Jurkat, Clone E6-1 (cell line): ENCODE measurements around the gene CACNA2D3.

Experiments used
- DNase-seq: peaks from one replicate; pipeline ENCODE4 v3.0.0-alpha.2; 2011; ENCODE audit warnings: low read depth, low spot score
- H3K4me3 ChIP-seq: 2 replicates; pipeline ENCODE4 v1.5.1; 2011; ENCODE audit warnings: mild to moderate bottlenecking, low read length, control low read depth, moderate library complexity

The CACNA2D3 gene

GRCh38 chr3:54164192-54164975 lies 42.0 kb downstream of the CACNA2D3 start:
- no peak for DNase-seq
- H3K4me3 ChIP-seq, result no peak overlapping the region

GRCh38 chr3:54165865-54166264 lies 43.5 kb downstream of the CACNA2D3 start:
- no peak overlapping the region for H3K4me3 ChIP-seq
- DNase-seq, result no peak

GRCh38 chr3:54167999-54168398 lies 45.6 kb downstream of the CACNA2D3 start:
- DNase-seq, result no peak
- no peak overlapping the region for H3K4me3 ChIP-seq

- no peak overlapping the region for H3K4me3 ChIP-seq
- no peak for DNase-seq
Measured at GRCh38 chr3:54168451-54168850, 46.1 kb downstream of the CACNA2D3 start.

GRCh38 chr3:54169524-54169923 lies 47.2 kb downstream of the CACNA2D3 start:
- H3K4me3 ChIP-seq, result no peak overlapping the region
- DNase-seq, result no peak

- DNase-seq, result no peak
- H3K4me3 ChIP-seq, result no peak overlapping the region
Measured at GRCh38 chr3:54171509-54171908, 49.2 kb downstream of the CACNA2D3 start.

GRCh38 chr3:54171951-54172350 lies 49.6 kb downstream of the CACNA2D3 start:
- DNase-seq, result no peak
- no peak overlapping the region for H3K4me3 ChIP-seq

GRCh38 chr3:54173371-54173770 lies 51.0 kb downstream of the CACNA2D3 start:
- DNase-seq, result no peak
- no peak overlapping the region for H3K4me3 ChIP-seq

- no peak for DNase-seq
- H3K4me3 ChIP-seq, result no peak overlapping the region
Measured at GRCh38 chr3:54176106-54176505, 53.8 kb downstream of the CACNA2D3 start.

- no peak for DNase-seq
- H3K4me3 ChIP-seq, result no peak overlapping the region
Measured at GRCh38 chr3:54177816-54178215, 55.5 kb downstream of the CACNA2D3 start.

- no peak for DNase-seq
- H3K4me3 ChIP-seq, result no peak overlapping the region
Measured at GRCh38 chr3:54178376-54178775, 56.0 kb downstream of the CACNA2D3 start.

- no peak for DNase-seq
- H3K4me3 ChIP-seq, result no peak overlapping the region
Measured at GRCh38 chr3:54180921-54181320, 58.6 kb downstream of the CACNA2D3 start.

- no peak for DNase-seq
- H3K4me3 ChIP-seq, result no peak overlapping the region
Measured at GRCh38 chr3:54182242-54182641, 59.9 kb downstream of the CACNA2D3 start.

GRCh38 chr3:54185740-54186139 lies 63.4 kb downstream of the CACNA2D3 start:
- no peak overlapping the region for H3K4me3 ChIP-seq
- no peak for DNase-seq

GRCh38 chr3:54188176-54188791 lies 65.9 kb downstream of the CACNA2D3 start:
- DNase-seq, result peak; percentile 73
- no peak overlapping the region for H3K4me3 ChIP-seq

GRCh38 chr3:54191220-54191619 lies 68.9 kb downstream of the CACNA2D3 start:
- DNase-seq, result no peak

GRCh38 chr3:54192026-54192425 lies 69.7 kb downstream of the CACNA2D3 start:
- no peak for DNase-seq
- no peak overlapping the region for H3K4me3 ChIP-seq

More at GRCh38 chr3:54191220-54191619, 68.9 kb downstream of the CACNA2D3 start:
- no peak overlapping the region for H3K4me3 ChIP-seq

- no peak for DNase-seq
- no peak overlapping the region for H3K4me3 ChIP-seq
Measured at GRCh38 chr3:54193093-54193492, 70.7 kb downstream of the CACNA2D3 start.

- no peak for DNase-seq
- no peak overlapping the region for H3K4me3 ChIP-seq
Measured at GRCh38 chr3:54196360-54196991, 74.1 kb downstream of the CACNA2D3 start.

- DNase-seq, result no peak
- H3K4me3 ChIP-seq, result no peak overlapping the region
Measured at GRCh38 chr3:54197509-54197908, 75.2 kb downstream of the CACNA2D3 start.
